Cardiac fibroblast (primary cell): Measurements from ENCODE around the gene PITPNM1.

ENCODE experiments used
- DNase-seq, 2 donors: peaks; one replicate each; pipeline versions ENCODE4 v3.0.0 to v3.0.0-alpha.2; 2010; ENCODE audit warnings: low read depth in 2 of 2
- H3K4me3 ChIP-seq, 2 donors: replicated peaks in 1 of 2; 1 replicate in 1 of 2; 2 replicates in 1 of 2; pipeline ENCODE4 v1.5.1; 2011; ENCODE audit warnings: low read depth in 2 of 2, low read length in 2 of 2, mild to moderate bottlenecking in 2 of 2, moderate library complexity in 1 of 2
- TF ChIP-seq, protein P1 (sequence below): IDR thresholded peaks from one replicate; pipeline ENCODE4 v1.5.1; 2011; ENCODE audit warnings: low read depth, mild to moderate bottlenecking, low read length, inconsistent platforms

PITPNM1 gene

DNA sequence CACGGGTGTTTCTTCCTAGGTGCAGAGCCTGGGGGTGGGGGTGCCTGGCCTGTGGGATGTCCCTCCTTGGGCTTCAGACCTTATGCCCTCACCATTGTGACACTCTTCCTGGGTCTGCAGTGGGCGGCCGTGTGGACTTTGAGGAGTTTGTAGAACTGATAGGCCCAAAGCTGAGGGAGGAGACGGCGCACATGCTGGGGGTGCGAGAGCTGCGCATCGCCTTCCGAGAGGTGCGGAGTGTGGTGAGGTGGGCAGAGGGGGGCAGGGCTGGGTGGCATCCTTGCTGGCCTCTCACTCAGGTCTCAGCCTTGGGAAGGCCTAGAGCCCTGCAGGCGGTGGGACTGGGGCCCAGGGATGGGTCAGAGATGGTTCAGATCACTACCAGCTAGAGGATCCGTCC lies 47.7 kb downstream of the PITPNM1 start:
- H3K4me3 ChIP-seq, result no peak overlapping the region
- DNase-seq, result no peak
- TF ChIP-seq, protein P1, sequence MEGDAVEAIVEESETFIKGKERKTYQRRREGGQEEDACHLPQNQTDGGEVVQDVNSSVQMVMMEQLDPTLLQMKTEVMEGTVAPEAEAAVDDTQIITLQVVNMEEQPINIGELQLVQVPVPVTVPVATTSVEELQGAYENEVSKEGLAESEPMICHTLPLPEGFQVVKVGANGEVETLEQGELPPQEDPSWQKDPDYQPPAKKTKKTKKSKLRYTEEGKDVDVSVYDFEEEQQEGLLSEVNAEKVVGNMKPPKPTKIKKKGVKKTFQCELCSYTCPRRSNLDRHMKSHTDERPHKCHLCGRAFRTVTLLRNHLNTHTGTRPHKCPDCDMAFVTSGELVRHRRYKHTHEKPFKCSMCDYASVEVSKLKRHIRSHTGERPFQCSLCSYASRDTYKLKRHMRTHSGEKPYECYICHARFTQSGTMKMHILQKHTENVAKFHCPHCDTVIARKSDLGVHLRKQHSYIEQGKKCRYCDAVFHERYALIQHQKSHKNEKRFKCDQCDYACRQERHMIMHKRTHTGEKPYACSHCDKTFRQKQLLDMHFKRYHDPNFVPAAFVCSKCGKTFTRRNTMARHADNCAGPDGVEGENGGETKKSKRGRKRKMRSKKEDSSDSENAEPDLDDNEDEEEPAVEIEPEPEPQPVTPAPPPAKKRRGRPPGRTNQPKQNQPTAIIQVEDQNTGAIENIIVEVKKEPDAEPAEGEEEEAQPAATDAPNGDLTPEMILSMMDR, result no peak

DNA sequence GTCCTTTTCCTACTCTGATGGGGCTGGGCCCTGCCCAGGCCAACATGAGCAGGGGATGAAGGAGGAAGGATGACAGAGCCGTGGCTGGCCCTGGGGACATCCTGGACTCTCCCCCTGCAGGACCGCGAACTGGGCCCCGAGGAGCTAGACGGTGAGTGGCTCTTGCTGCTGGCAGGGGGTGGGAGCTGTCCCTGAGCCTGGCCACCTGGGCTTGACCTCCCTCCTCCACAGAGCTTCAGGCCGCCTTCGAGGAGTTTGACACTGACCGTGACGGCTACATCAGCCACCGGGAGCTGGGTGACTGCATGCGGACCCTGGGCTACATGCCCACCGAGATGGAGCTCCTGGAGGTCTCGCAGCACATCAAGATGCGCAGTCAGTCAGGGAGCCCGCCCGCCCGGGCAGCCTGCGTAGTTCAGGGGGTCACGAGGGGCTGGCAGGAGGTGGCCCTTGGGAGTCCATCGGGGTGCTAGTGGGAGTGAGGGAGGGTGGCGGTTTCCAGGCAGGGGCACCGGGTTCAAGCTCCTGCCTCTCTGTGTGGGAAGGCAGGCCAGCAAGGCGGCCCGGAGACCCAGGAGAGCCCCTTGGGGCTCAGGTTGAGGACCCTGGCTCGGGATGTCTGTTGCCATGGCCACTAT lies 49.0 kb downstream of the PITPNM1 start:
- TF ChIP-seq, protein P1, result no peak
- DNase-seq, result no peak
- no peak overlapping the region for H3K4me3 ChIP-seq

- TF ChIP-seq, protein P1, result no peak
- H3K4me3 ChIP-seq, result no peak within 1 kb of the TSS
- no peak for DNase-seq
Measured at GRCh38 chr11:67455054-67455453, 50.1 kb downstream of the PITPNM1 start, which contains the start of gene CABP4. Gene CABP4 (plus strand): TSS chr11:67455354. CDS start chr11:67455424, 70 bp downstream.

DNA sequence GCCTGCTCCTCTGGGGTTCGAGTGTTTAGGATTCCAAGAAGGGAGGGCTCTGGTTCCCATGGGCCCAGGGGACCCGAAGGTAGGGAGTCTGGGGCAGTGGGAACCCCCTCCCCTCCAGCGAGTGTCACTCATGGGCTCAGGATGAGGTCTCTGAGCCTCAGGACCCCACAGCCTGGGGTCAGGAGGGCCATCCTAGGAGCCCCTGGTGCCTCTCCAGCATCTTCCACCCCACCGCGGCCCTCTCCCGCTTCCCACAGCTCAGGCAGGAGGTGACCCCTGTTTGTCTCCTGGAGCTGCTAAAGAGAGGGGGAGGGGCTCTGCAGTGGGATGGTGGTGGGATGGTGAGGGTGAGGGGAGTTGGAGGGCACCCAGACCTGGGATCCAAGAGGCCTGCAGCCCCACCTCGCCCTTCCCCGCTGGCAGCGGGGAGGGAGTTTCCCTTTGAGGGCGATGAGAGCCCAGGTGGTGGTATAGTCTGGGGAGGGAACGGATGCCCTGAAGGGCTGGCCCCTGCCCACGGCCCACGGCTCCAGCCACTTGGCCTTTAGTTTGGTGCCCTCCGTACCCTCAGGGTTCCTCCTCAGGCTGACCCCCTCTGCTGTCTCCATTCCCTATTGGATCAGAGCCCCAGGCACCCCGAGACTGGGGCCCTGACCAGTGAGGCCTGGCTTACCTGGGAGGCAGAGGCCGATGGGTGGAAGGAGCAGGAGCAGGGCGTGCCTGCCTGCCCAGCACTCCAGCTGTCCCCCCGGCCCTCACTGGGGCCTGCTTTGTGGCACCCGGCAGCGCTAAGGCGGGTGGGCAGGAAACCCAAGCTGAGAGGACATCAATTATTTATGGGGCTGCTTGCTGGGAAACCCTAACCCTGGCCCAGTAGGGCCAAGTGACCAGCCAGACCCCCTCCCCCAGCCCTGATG lies 51.1 kb downstream of the PITPNM1 start:
- H3K4me3 ChIP-seq, result no peak overlapping the region
- TF ChIP-seq, protein P1, result no peak
- DNase-seq, result no peak

DNA sequence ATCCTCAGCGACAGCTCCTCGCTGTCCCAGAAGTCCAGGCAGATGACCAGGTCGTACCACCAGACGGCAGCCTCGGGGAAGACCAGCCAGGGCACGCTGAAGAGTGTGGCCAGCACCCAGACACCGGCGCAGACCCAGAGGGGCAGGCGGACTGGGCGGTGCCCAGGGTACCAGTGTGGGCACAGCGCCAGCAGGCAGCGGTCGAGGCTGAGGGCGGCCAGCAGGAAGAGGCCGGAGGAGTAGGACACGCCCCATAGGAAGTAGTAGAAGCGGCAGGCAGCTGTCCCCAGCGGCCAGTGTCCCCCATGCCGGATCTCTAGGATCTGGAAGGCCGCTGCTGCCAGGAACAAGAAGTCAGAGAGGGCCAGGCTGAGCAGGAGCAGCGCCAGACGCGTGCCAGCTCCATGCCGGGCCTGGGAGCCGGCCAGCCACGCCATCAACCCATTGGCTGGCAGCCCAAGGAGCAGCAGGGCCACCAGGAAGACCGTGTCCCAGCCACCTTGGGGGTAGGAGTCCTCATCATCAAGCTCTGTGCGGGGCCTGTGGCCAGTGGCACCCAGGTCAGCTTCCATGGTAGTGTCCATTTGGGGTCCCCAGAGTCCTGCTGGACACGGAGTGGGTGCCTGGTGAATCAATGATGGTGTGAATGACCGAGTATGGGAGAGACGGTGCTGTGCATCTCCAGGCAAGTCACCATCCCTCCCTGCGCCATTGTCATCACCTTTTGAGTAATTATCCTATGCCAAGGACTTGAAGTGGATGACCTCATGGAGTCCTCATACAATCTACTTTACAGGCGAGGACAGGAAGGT lies 52.8 kb downstream of the PITPNM1 start, which contains the start of gene GPR152:
Gene GPR152 (minus strand): TSS at position 589 of the 812 bp plus-strand sequence. CDS start 5 bp downstream, at position 584.
- no peak for DNase-seq
- H3K4me3 ChIP-seq, result no peak within 1 kb of the TSS
- TF ChIP-seq, protein P1, result no peak

DNA sequence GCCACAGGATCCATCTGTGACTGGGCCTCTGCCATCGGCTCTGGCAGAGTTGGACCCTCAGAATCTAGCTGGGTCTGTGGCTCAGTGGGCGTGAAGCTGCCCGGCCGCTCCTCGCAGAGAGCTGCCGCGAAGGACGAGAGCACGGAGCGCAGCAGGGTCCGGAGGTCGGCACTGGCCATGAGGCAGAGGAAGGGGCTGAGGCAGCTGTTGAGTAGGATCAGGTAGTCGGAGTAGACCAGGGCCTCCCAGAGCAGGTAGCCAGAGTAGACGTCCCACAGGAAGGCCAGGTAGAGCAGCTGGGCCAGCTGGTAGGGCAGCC lies 53.5 kb downstream of the PITPNM1 start:
- TF ChIP-seq, protein P1, result no peak
- H3K4me3 ChIP-seq, result no peak overlapping the region
- no peak for DNase-seq
